ENCODE data around the gene MRPS22.

The MRPS22 gene

DNA sequence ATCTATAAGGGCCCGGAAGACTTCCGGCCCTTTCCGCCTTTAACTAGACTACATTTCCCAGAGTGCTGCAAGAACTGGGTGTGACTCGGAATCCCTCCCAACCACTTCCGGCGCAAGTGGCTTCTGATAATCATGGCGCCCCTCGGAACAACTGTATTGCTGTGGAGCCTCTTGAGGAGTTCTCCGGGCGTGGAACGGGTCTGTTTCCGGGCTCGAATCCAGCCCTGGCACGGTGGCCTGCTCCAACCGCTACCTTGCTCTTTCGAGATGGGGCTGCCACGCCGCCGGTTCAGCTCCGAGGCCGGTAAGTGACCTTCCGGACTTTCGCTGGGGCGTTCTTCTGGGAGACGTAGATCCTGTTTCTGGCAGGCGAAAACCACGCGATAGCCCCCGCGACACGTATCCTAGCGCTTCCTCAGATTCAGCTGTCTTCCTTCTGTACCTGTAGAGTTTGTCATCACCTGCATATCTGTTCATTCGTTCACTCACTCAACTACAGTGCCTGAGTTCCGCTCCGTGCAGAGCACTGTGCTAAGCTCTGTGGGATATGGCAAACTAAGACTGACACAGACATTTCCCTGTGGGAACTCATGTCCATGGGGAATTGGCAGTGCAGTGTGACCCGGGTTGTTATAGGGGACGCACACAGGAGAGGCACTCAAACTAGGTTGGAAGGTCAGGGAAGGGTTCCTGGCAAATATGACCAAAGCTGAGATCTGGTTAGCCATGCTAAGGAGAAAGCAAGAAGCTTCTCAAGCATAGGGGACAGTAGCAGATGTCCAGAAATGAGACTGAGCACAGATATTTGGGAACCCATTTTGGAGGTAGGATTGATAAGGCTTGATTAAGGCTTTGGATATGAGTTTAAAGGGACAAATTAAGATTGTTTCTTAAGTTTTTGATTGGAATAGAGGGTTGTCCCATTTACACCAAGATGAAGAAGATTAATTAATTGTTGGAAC is at the start of gene MRPS22:
Gene MRPS22, plus strand, starts transcription at position 126 of the 962 bp plus-strand sequence. Its CDS starts 7 bp downstream, at position 133.
- peak within 1 kb of the TSS; percentile 88 for H3K9ac ChIP-seq (ENCODE audit: low read length)
- H3K4me1 ChIP-seq (ENCODE audit: control insufficient read depth, insufficient read depth, low read length) = peaks cover 10% of the 10 kb centered on the region
- peak within 1 kb of the TSS; percentile 76 for H3K27ac ChIP-seq (ENCODE audit: low read depth, low read length)
- peak within 1 kb of the TSS; percentile 100 for H3K4me3 ChIP-seq (ENCODE audit: low read length)
- H3K36me3 ChIP-seq (ENCODE audit: control insufficient read depth, insufficient read depth, low read length) = peaks cover 12% of the 10 kb centered on the region
- H3K27me3 ChIP-seq (ENCODE audit: control insufficient read depth, insufficient read depth, low read length) = no peaks in the 10 kb centered on the region

DNA sequence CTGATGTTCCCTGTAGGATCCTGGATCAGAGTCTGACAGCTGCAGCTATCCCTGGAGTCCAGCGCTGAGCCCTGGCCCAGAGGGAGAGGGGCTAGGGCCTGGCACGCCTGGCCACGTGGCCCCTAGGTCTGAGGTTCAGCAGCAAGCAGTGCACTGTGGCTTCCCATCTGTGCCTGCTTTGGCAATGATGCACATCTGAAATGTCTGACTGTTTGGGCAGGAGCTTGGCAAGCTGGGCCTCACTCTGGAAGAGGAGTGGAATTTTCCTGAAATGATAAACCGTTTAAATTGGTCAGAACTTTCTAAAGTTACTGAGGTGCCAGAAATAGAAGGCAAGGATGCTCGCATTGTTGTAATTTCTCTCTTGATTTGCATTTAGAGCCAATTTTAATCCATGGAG is 48.8 kb upstream of the MRPS22 start:
- Histone ChIP-seq H3K9ac (ENCODE audit: low read length) (no peak overlapping the region), H3K36me3 (ENCODE audit: control insufficient read depth, insufficient read depth, low read length) (no peaks in the 10 kb centered on the region), H3K4me3 (ENCODE audit: low read length) (no peak overlapping the region), H3K27me3 (ENCODE audit: control insufficient read depth, insufficient read depth, low read length) (no peaks in the 10 kb centered on the region), H3K27ac (ENCODE audit: low read depth, low read length) (no peak overlapping the region), H3K4me1 (ENCODE audit: control insufficient read depth, insufficient read depth, low read length) (no peaks in the 10 kb centered on the region)

DNA sequence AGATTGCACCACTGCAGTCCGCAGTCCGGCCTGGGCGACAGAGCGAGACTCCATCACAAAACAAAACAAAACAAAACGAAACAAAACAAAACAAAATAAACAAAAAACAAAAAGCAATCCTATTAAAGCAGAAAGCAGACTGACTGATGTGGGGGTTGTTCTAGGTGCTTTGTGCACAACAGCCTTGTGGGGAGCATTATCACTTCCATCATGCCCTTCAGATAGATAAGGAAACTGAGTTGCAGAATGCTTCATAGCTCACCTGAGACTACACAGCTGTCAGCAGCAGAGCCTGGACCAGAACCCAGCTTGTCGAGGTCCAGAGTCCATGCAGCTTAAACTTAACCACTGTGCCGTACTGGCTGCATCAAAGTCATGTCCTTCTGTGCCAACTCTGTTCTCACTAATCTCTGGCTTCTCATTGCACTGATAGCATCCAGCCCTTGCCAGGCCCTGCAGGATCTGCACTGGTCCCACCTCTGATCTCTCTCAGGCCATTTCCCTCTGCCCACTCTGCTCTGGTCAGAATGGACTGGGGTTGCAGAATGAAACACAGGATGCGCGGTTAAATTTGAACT is 47.6 kb upstream of the MRPS22 start:
- Histone ChIP-seq H3K27me3 (ENCODE audit: control insufficient read depth, insufficient read depth, low read length) (no peaks in the 10 kb centered on the region), H3K4me3 (ENCODE audit: low read length) (no peak overlapping the region), H3K9ac (ENCODE audit: low read length) (no peak overlapping the region), H3K4me1 (ENCODE audit: control insufficient read depth, insufficient read depth, low read length) (no peaks in the 10 kb centered on the region), H3K27ac (ENCODE audit: low read depth, low read length) (no peak overlapping the region), H3K36me3 (ENCODE audit: control insufficient read depth, insufficient read depth, low read length) (no peaks in the 10 kb centered on the region)

DNA sequence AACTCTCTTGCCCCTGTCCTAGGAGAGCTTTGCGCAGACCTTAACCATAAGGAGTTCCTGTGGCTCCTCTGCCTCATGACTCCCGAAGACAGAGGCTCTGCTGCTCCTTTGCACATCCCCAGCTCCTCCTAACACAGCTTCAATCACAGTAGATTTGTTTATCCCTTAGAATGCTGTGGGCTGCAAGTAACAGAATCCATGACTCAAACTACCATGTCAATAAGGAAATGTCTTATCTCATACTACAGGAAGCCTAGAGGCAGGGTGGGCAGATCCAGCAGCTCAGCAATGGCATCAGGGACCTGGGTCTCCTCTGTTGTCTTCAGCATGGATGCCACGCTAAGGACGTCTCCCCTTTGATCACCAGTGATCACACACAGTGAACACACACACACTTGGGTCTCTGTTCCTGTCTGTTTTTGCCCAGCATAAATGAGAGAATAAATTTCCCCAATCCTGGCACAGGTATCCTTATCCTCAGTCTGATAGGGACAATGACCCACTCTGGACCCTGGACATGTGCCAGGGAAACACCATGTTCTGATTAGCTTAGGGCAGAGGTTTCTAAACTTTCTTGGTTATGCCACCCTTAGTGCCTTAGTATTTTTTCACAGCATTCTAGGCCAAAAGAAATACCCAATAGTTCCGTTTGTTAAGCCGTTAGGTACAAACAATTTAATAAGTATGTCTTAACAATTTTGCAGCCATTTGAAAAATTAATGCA is 46.1 kb upstream of the MRPS22 start:
- no peaks in the 10 kb centered on the region for H3K36me3 ChIP-seq (ENCODE audit: control insufficient read depth, insufficient read depth, low read length)
- H3K9ac ChIP-seq (ENCODE audit: low read length) = no peak overlapping the region
- H3K27ac ChIP-seq (ENCODE audit: low read depth, low read length) = no peak overlapping the region
- no peak overlapping the region for H3K4me3 ChIP-seq (ENCODE audit: low read length)
- H3K4me1 ChIP-seq (ENCODE audit: control insufficient read depth, insufficient read depth, low read length) = no peaks in the 10 kb centered on the region
- H3K27me3 ChIP-seq (ENCODE audit: control insufficient read depth, insufficient read depth, low read length) = no peaks in the 10 kb centered on the region

DNA sequence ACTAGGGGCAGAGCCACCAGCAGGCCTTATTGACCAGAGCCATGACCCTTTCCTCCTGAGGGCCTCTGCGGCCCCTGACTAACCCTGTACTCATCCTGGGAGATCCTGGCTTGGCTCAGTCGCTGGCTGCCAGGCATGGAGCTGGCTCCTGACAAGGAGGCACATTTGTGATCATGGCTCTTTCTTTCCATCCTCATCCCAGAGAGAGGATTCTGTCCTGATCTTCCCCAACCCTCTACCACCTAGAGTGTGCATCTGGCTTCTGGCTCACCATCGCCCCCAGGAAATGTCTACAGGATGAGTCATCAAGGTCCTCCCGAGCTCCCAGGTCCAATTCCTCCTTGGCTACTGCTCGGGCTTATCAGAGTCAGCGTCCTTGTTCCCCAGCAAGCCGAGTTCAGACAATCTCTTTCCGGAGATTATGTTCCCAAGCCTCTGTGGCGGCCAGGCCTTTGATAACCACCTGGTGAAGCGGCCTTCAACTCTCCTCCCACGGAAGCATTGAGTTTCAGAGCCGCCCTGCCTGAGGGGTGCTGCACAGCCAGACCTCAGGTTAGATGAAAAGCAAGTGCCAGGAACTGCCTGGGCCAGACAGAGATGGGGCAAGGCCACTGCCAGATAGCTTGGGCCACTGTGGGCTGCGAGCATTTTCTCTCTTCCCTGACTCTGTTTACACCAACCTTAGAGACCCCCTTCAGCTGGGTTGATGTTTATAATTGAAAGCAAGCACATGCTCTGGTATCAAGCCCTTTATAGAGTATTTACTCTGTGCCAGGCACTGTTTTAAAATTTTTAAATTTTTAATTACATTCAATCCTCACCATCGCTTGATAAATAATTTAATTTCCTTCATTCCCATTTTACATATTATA is 44.3 kb upstream of the MRPS22 start:
- H3K27ac ChIP-seq (ENCODE audit: low read depth, low read length) = no peak overlapping the region
- H3K4me3 ChIP-seq (ENCODE audit: low read length) = no peak overlapping the region
- no peaks in the 10 kb centered on the region for H3K36me3 ChIP-seq (ENCODE audit: control insufficient read depth, insufficient read depth, low read length)
- no peaks in the 10 kb centered on the region for H3K4me1 ChIP-seq (ENCODE audit: control insufficient read depth, insufficient read depth, low read length)
- no peaks in the 10 kb centered on the region for H3K27me3 ChIP-seq (ENCODE audit: control insufficient read depth, insufficient read depth, low read length)
- H3K9ac ChIP-seq (ENCODE audit: low read length) = no peak overlapping the region

DNA sequence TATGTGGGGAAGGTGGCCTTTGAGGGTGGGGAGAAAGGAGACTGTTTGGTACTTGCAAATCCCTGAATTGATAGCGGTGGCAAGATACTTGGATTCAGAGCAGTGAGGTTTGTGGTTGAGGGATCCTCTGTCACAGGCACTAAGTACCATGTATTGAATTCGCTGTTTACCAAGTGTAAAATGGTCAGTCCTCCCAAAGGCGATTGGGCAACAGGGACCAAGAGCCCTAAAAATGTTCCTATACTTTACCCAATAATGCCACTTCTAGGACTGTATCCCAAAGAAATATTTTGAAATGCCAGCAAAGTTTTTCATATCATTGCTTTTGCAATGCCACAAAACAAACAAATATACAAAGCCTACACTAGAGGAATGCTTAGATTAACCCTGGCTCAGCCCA is 43.4 kb upstream of the MRPS22 start:
- H3K4me1 ChIP-seq (ENCODE audit: control insufficient read depth, insufficient read depth, low read length) = no peaks in the 10 kb centered on the region
- no peak overlapping the region for H3K27ac ChIP-seq (ENCODE audit: low read depth, low read length)
- H3K27me3 ChIP-seq (ENCODE audit: control insufficient read depth, insufficient read depth, low read length) = no peaks in the 10 kb centered on the region
- no peak overlapping the region for H3K4me3 ChIP-seq (ENCODE audit: low read length)
- no peak overlapping the region for H3K9ac ChIP-seq (ENCODE audit: low read length)
- no peaks in the 10 kb centered on the region for H3K36me3 ChIP-seq (ENCODE audit: control insufficient read depth, insufficient read depth, low read length)

DNA sequence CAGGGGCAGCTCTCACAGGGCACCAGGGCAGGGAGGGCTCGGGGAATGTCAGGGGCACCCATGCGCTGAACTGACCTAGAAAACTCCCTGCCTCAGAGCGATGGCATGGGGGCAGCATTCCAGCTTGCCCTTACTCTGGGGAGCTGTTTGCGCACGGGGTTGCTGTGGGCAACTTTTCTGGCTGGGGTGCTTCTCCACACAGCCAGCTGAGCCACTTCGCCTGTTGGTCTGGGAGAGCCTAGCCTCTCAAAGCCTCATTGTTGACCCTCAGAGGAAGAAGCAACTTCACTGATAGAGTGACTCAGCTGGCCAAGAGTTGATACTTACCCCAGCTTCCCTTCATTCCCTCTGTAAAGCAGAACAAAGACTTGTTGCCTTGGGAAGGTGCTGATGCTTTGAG is 42.6 kb upstream of the MRPS22 start:
- no peaks in the 10 kb centered on the region for H3K27me3 ChIP-seq (ENCODE audit: control insufficient read depth, insufficient read depth, low read length)
- H3K9ac ChIP-seq (ENCODE audit: low read length) = no peak overlapping the region
- no peaks in the 10 kb centered on the region for H3K36me3 ChIP-seq (ENCODE audit: control insufficient read depth, insufficient read depth, low read length)
- H3K27ac ChIP-seq (ENCODE audit: low read depth, low read length) = no peak overlapping the region
- H3K4me1 ChIP-seq (ENCODE audit: control insufficient read depth, insufficient read depth, low read length) = no peaks in the 10 kb centered on the region
- H3K4me3 ChIP-seq (ENCODE audit: low read length) = no peak overlapping the region

DNA sequence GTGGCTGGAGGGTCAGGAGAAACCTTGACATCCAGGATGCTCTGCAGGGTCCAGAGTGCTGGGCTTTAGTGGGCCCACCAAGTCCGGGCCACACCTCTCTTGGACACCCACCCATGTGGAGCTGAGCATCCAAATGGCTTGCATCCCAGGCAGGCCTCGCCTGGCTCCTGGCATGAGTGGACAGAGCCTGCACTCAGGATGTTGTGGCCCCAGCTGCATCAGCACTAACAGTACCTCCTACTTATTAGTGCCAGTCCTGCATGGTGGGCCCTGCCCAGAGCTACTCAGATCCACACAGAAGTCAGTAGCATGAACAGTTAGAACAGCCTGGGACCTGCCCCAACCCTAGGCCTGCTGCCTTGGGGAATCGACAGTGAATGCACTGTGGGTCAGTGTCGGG is 42.2 kb upstream of the MRPS22 start:
- Histone ChIP-seq H3K27ac (ENCODE audit: low read depth, low read length) (no peak overlapping the region), H3K9ac (ENCODE audit: low read length) (no peak overlapping the region), H3K4me3 (ENCODE audit: low read length) (no peak overlapping the region), H3K4me1 (ENCODE audit: control insufficient read depth, insufficient read depth, low read length) (no peaks in the 10 kb centered on the region), H3K36me3 (ENCODE audit: control insufficient read depth, insufficient read depth, low read length) (no peaks in the 10 kb centered on the region), H3K27me3 (ENCODE audit: control insufficient read depth, insufficient read depth, low read length) (no peaks in the 10 kb centered on the region)

DNA sequence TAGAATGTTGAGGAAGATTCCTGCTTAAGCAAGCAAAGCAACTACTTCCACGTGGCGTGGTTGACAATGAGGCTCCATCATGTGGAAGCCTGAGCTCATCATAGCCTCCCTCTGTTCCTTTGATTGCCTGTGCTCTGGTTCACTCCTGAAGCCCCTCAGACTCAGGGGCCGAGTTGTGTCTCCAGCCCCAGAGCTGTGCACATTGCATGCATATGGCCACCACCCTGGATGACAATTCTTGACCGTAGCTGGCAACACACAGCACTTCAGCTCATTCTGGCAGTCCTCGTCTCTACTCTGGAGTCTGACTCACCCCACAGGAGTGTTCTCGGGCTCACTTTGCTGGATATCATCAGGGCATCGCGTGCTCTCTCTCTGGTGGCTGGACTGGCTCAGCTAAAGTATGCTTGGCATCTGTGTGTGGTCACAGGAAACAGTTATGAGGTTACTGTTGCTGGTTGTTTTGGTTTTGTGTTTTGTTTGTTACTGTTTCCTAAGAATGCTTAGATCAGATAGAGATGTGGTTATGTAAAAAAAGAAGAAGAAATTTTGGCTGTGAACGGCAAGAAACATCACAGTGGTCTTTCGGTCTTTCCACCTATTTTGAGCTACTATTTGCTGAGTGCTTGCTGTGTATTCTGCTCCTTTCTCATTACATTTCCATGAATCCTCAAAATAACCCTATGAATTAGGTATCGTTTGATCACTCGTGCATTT is 41.6 kb upstream of the MRPS22 start:
- Histone ChIP-seq H3K27ac (ENCODE audit: low read depth, low read length) (no peak overlapping the region), H3K27me3 (ENCODE audit: control insufficient read depth, insufficient read depth, low read length) (no peaks in the 10 kb centered on the region), H3K36me3 (ENCODE audit: control insufficient read depth, insufficient read depth, low read length) (no peaks in the 10 kb centered on the region), H3K9ac (ENCODE audit: low read length) (no peak overlapping the region), H3K4me3 (ENCODE audit: low read length) (no peak overlapping the region), H3K4me1 (ENCODE audit: control insufficient read depth, insufficient read depth, low read length) (no peaks in the 10 kb centered on the region)

DNA sequence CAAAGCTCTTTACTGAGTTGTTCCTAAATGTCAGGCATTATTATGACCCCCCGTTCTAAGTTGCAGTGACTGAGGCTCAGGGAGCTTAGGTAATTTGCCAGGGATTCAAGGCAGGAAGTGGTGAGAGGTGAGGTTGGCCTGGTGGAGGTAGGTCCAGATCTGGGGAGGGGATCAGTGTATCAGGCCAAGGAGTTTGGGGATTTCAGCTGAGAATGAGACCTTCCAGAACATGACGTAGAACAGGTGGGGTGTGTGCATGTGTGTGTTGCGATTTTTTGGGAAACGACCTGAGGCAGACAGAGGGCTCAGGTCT is 41.1 kb upstream of the MRPS22 start:
- Histone ChIP-seq H3K36me3 (ENCODE audit: control insufficient read depth, insufficient read depth, low read length) (no peaks in the 10 kb centered on the region), H3K27me3 (ENCODE audit: control insufficient read depth, insufficient read depth, low read length) (no peaks in the 10 kb centered on the region), H3K4me3 (ENCODE audit: low read length) (no peak overlapping the region), H3K4me1 (ENCODE audit: control insufficient read depth, insufficient read depth, low read length) (no peaks in the 10 kb centered on the region), H3K27ac (ENCODE audit: low read depth, low read length) (no peak overlapping the region), H3K9ac (ENCODE audit: low read length) (no peak overlapping the region)

DNA sequence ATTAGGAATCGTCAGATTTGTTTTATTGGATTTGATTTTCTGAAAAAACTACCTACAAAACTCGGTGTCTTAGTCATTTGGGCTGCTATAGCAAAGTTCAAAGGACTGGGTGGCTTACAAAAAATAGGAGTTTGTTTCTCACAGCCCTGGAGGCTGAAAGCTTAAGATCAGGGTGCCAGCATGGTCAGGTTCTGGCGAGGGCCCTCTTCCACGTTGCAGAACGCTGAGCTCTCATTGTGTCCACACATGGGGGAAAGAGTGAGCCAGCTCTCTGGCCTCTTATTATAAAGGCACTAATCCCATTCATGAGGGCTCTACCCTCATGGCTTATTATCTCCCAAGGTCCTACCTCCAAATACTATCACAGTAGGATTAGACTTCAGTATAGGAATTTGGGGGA is 40.6 kb upstream of the MRPS22 start:
- no peak overlapping the region for H3K27ac ChIP-seq (ENCODE audit: low read depth, low read length)
- no peaks in the 10 kb centered on the region for H3K36me3 ChIP-seq (ENCODE audit: control insufficient read depth, insufficient read depth, low read length)
- H3K27me3 ChIP-seq (ENCODE audit: control insufficient read depth, insufficient read depth, low read length) = no peaks in the 10 kb centered on the region

More for the DNA sequence above, 40.6 kb upstream of the MRPS22 start:
- H3K9ac ChIP-seq (ENCODE audit: low read length) = no peak overlapping the region
- no peaks in the 10 kb centered on the region for H3K4me1 ChIP-seq (ENCODE audit: control insufficient read depth, insufficient read depth, low read length)
- no peak overlapping the region for H3K4me3 ChIP-seq (ENCODE audit: low read length)
